AG04449 (cell line): ENCODE measurements around the gene EGFL8.
"Not testable (repeated sequence)": the region's sequence is repeated elsewhere in the genome, so short reads cannot be mapped to it uniquely, and the experiment has no call there.

ENCODE experiments used
- CTCF ChIA-PET: fragments of 350-600 bp; formaldehyde crosslinking; extraction: SDS; loops from one replicate; lab custom pipeline; 2021; ENCODE audit warnings: antibody characterized with exemption; lab: Yijun Ruan, JAX
- POLR2A ChIA-PET: fragments of 400-600, 350-600 bp; formaldehyde crosslinking; extraction: SDS; loops from one replicate; lab custom pipeline; 2020; ENCODE audit warnings: antibody characterized with exemption, inconsistent platforms; lab: Yijun Ruan, JAX
- DNase-seq: peaks from one replicate; pipeline ENCODE4 v3.0.0-alpha.2; 2010; ENCODE audit warnings: low read depth, low spot score
- H3K4me3 ChIP-seq: 2 replicates; pipeline ENCODE4 v1.5.1; 2011; ENCODE audit warnings: low read depth, mild to moderate bottlenecking, control low read depth, low read length
- CTCF ChIP-seq: IDR thresholded peaks from one replicate; pipeline ENCODE4 v1.5.1; 2011; ENCODE audit warnings: mild to moderate bottlenecking, moderate library complexity, low read length, control low read depth, inconsistent platforms; ENCODE audit not compliant: insufficient read depth; ENCODE audit errors: missing control alignments

Gene EGFL8

GRCh38 chr6:32133786-32134185 is 30.6 kb upstream of the EGFL8 start:
- POLR2A ChIA-PET: no interaction called here

GRCh38 chr6:32137454-32137853 is 26.9 kb upstream of the EGFL8 start:
- CTCF ChIA-PET: interaction anchor here (1.0 kb wide), 1 partner anchor 57 kb away, joined by 3 read pairs; no protein-coding TSS in a partner anchor
- DNase-seq: no peak
- no peak for TF ChIP-seq CTCF
- POLR2A ChIA-PET: no interaction called here
- H3K4me3 ChIP-seq: no peak overlapping the region

More at GRCh38 chr6:32133786-32134185, 30.6 kb upstream of the EGFL8 start:
- CTCF ChIA-PET: interaction anchor here (1.0 kb wide), 1 partner anchor 18 kb away, joined by 3 read pairs; the partner anchor contains the start of gene PRRT1
- no peak for DNase-seq
- TF ChIP-seq CTCF: no peak
- no peak overlapping the region for H3K4me3 ChIP-seq

- no peak for DNase-seq
- H3K4me3 ChIP-seq: no peak overlapping the region
- POLR2A ChIA-PET: no interaction called here
- TF ChIP-seq CTCF: no peak
- CTCF ChIA-PET: interaction anchor here (1.8 kb wide), 1 partner anchor 21 kb away, joined by 7 read pairs; no protein-coding TSS in a partner anchor
These were observed 24.8 kb upstream of the EGFL8 start for GRCh38 chr6:32139590-32139989.

- no peak for DNase-seq
- ChIA-PET CTCF (interaction anchor here (1.0 to 1.3 kb wide), 2 partner anchors 22 to 93 kb away, joined by 3 to 4 read pairs; no protein-coding TSS in a partner anchor), POLR2A (no interaction called here)
- TF ChIP-seq CTCF: no peak
- no peak overlapping the region for H3K4me3 ChIP-seq
These were observed 23.9 kb upstream of the EGFL8 start for GRCh38 chr6:32140420-32141046.

DNA sequence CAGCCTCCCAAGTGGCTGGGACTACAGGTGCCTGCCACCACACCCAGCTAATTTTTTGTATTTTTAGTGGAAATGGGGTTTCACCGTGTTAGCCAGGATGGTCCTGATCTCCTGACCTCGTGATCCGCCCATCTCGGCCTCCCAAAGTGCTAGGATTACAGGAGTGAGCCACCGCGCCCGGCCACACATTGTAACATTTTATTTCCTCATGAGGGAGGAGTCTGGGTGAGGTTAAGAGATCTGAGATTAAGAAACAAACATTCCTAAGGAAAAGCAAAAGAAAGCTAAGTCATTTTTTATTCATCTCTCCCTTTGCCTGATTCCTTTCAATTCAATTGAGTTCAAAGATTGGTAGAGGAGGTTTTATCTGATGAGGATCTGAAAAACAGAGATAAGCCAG is 20.2 kb upstream of the EGFL8 start:
- POLR2A ChIA-PET, DNase-seq, H3K4me3 ChIP-seq: not testable (repeated sequence)
- CTCF ChIA-PET: interaction anchor here (0.7 to 2.8 kb wide), 4 partner anchors 8 to 27 kb away, joined by 3 to 8 read pairs (median 5); no protein-coding TSS in a partner anchor

DNA sequence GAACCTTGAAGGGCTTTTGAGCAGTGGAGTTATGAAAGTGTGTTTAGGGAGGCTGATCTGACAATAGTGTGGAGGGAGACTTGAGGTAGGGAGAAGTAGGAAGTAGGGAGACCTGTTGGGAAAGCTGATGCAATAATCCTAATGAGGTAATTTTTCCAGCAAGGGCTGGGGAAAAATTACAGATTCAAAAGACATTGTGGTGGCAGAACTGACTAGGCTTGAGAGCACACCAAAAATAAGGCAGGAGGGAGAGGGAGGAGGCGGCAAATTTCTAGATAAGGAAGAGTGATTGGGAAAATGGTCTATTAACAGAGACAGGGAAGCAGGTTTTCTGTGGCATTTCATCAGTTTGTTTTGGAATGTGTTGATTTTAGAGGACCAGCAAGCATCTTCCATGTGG is 18.1 kb upstream of the EGFL8 start:
- DNase-seq: no peak
- TF ChIP-seq CTCF: no peak
- ChIA-PET POLR2A (interaction anchor here (0.6 kb wide), 1 partner anchor 25 kb away, joined by 3 read pairs; no protein-coding TSS in a partner anchor), CTCF (interaction anchor here (1.0 to 1.8 kb wide), 2 partner anchors 11 to 28 kb away, joined by 4 read pairs; no protein-coding TSS in a partner anchor)
- H3K4me3 ChIP-seq: no peak overlapping the region
